Upper lobe of right lung (tissue), 1 donor: Measurements from ENCODE around the gene DPEP1. TPM values are rescaled to one million over a fixed set of nuclear protein-coding genes. Genes with fewer than 3 reads are reported as not detected.
"Not testable (repeated sequence)": the region's sequence is repeated elsewhere in the genome, so short reads cannot be mapped to it uniquely, and the experiment has no call there.

ENCODE experiments used
- ATAC-seq: fragments of 200-7000 bp; cut with Tn5 transposase; one replicate; pipeline ENCODE4 v1.9.1; 2020; ENCODE audit warnings: mild to moderate bottlenecking, moderate library complexity
- DNase-seq: peaks from one replicate; pipeline ENCODE4 v3.0.0-alpha.2; 2020
- H3K27ac ChIP-seq: fragments of 200-600 bp; one replicate; pipeline ENCODE4 v1.8.0; 2022
- H3K27me3 ChIP-seq: fragments of 200-600 bp; one replicate; pipeline ENCODE4 v1.8.0; 2022; ENCODE audit warnings: mild to moderate bottlenecking
- H3K36me3 ChIP-seq: fragments of 200-600 bp; one replicate; pipeline ENCODE4 v1.8.0; 2022
- H3K4me1 ChIP-seq: fragments of 200-600 bp; one replicate; pipeline ENCODE4 v1.8.0; 2022
- H3K4me3 ChIP-seq: fragments of 200-600 bp; one replicate; pipeline ENCODE4 v1.8.0; 2022; ENCODE audit warnings: mild to moderate bottlenecking
- H3K9me3 ChIP-seq: fragments of 200-600 bp; one replicate; pipeline ENCODE4 v1.8.0; 2022
- intact Hi-C: fragments of 100-400 bp; cut with DNase I; formaldehyde crosslinking; loops from one replicate; pipeline ENCODE4 v1.11.0; 2022
- total RNA-seq: library from RNA; stranded (reverse); fragmentation: NEBNext Ultra II Directional; extraction: Animal tissue kit (Norgen Biotek cat#: 25700); gene quantifications from one replicate; pipeline ENCODE4 v1.2.1, GENCODE V29; 2021
- TF ChIP-seq, protein P1 (sequence below): fragments of 200-600 bp; IDR thresholded peaks from one replicate; pipeline ENCODE4 v1.8.0; 2022; ENCODE audit warnings: antibody characterized with exemption
- donor health status: DM: no; HTN: yes; CAD: no; lungs with severe emphysema.

DPEP1 gene
- total RNA-seq, 1 donor from 2014 or later = 3.0 TPM

DNA sequence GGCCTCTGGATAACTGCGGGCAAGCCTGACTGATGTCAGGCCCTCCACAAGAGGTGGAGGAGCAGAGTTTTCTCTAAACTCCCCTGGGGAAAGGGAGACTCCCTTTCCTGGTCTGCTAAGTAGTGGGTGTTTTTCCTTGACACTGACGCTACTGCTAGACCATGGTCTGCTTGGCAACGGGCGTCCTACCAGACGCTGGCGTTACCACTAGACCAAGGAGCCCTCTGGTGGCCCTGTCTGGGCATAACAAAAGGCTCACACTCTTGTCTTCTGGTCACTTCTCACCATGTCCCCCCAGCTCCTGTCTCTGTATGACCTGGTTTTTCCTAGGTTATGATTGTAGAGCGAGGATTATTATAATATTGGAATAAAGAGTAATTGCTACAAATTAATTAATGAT lies 53.6 kb downstream of the DPEP1 start:
- H3K4me3 ChIP-seq, H3K27me3 ChIP-seq, ATAC-seq, DNase-seq, H3K9me3 ChIP-seq, H3K36me3 ChIP-seq, H3K4me1 ChIP-seq, intact Hi-C loops, H3K27ac ChIP-seq: not testable (repeated sequence)
- TF ChIP-seq, protein P1, sequence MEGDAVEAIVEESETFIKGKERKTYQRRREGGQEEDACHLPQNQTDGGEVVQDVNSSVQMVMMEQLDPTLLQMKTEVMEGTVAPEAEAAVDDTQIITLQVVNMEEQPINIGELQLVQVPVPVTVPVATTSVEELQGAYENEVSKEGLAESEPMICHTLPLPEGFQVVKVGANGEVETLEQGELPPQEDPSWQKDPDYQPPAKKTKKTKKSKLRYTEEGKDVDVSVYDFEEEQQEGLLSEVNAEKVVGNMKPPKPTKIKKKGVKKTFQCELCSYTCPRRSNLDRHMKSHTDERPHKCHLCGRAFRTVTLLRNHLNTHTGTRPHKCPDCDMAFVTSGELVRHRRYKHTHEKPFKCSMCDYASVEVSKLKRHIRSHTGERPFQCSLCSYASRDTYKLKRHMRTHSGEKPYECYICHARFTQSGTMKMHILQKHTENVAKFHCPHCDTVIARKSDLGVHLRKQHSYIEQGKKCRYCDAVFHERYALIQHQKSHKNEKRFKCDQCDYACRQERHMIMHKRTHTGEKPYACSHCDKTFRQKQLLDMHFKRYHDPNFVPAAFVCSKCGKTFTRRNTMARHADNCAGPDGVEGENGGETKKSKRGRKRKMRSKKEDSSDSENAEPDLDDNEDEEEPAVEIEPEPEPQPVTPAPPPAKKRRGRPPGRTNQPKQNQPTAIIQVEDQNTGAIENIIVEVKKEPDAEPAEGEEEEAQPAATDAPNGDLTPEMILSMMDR = peak; percentile 29

DNA sequence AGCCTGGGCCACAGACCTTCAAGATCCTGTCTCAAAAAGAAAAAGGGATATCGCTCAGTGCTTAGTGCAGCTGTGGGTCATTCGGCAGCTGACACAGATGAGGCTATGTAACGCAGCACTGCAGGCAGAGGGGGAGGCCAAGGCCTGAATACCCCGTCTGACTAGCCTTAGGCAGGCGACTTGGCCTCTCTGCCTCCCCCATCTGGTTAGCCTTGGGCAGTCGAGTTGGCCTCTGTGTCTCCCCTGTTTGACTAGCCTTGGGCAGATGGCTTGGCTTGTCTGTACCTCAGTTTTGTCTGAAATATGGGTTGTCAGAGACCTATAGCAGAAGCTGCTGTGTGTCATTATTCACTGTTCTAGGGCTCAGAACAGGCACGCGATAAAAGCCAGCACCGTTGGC lies 54.2 kb downstream of the DPEP1 start:
- Histone ChIP-seq H3K27me3 (no peaks in the 10 kb centered on the region), H3K36me3 (peaks cover 8% of the 10 kb centered on the region), H3K27ac (no peak overlapping the region), H3K4me1 (peaks cover 4% of the 10 kb centered on the region), H3K4me3 (no peak overlapping the region), H3K9me3 (no peaks in the 10 kb centered on the region)
- TF ChIP-seq, protein P1 = no peak
- intact Hi-C loops = no loop called here
- ATAC-seq (no peak), DNase-seq (no peak)

DNA sequence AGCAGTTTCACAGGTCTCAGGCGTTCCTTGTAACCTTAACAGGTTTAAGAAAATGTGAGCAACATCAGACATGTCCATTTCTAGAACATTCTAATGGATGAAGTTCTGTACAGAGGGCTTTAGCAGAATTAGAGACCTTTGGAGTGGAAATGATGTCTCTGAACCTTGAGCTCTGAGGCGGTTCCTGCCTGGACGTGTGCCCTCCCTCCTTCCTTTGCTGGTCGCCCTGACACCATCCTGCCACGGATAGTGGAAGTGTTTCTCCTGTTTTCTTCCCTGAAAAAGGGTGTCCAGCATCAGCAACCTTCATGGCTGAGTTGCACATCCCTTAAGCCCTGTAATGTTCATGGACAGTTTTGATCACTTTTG lies 55.3 kb downstream of the DPEP1 start:
- H3K9me3 ChIP-seq = no peaks in the 10 kb centered on the region
- H3K27ac ChIP-seq = peak overlapping the region; percentile 61
- intact Hi-C loops = no loop called here
- no peaks in the 10 kb centered on the region for H3K36me3 ChIP-seq
- H3K4me1 ChIP-seq = peaks cover 4% of the 10 kb centered on the region
- H3K27me3 ChIP-seq = no peaks in the 10 kb centered on the region
- TF ChIP-seq, protein P1 = no peak
- DNase-seq (no peak), ATAC-seq (peak; percentile 20)
- H3K4me3 ChIP-seq = peak overlapping the region; percentile 9

DNA sequence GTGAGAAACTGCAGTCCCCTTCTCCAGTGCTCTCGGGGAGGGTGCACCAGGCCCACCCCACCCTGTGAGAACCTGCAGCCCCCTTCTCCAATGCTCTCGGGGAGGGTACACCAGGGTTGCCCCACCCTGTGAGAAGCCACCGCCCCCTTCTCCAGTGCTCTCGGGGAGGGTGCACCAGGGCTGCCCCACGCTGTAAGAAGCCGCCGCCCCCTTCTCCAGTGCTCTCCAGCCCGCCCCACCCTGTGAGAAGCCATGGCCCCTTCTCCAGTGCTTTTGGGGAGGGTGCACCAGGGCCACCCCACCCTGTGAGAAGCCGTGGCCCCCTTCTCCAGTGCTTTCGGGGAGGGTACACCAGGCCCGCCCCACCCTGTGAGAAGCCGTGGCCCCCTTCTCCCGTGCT lies 56.3 kb downstream of the DPEP1 start:
- intact Hi-C loops = no loop called here
- DNase-seq = no peak
- H3K9me3 ChIP-seq = no peaks in the 10 kb centered on the region
- no peak overlapping the region for H3K4me3 ChIP-seq
- no peaks in the 10 kb centered on the region for H3K27me3 ChIP-seq
- no peak for ATAC-seq
- H3K27ac ChIP-seq = no peak overlapping the region
- H3K36me3 ChIP-seq = no peaks in the 10 kb centered on the region
- peaks cover 4% of the 10 kb centered on the region for H3K4me1 ChIP-seq
- TF ChIP-seq, protein P1 = no peak

DNA sequence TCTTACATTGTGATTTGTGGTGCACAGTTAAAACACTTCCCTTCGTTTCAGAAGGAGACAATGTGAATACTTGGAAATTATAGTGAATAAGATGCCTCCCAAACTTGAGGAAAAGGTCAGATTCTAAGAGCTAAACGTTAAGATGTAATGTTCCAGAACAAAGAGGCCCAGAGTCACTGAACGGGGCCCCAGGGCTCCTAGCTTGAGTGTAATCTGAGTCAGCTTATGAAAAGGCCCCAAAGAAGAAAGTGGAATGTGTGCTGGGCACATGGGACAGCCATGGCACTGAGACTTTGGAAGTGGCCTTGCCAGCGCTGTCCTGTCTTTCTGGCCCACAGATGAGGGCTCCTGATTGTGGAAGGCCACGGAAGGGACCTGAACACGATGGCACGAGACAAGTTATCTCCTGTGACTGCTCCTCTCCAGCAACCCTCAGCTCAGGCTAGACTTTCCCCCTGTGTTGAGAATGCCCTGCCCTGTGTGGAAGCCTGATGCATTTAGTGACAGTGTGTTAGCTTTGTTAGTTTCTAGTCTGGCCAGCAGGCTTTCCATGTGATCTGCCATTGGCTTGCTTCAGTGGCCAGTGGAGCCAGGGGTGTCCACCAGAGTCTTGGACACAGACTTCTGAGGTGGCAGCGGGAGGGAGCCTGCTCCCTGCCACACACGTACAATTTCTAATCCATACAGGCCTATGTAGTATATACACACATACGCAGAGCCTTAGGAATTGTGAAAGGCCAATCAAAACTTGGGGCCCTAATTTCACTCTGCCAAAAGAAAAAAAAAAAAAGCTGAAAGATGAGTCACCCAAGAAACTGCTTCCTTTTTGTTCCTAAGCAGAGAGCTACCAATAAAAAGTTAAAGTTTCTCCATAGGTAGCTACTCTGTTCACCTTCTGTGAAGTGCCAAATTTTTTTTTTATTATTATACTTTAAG lies 57.3 kb downstream of the DPEP1 start:
- H3K36me3 ChIP-seq = no peaks in the 10 kb centered on the region
- intact Hi-C loops = no loop called here
- H3K4me3 ChIP-seq = no peak overlapping the region
- H3K27ac ChIP-seq = no peak overlapping the region
- TF ChIP-seq, protein P1 = no peak
- H3K4me1 ChIP-seq = peaks cover 4% of the 10 kb centered on the region
- no peak for ATAC-seq
- no peaks in the 10 kb centered on the region for H3K9me3 ChIP-seq
- H3K27me3 ChIP-seq = no peaks in the 10 kb centered on the region
- DNase-seq = no peak

DNA sequence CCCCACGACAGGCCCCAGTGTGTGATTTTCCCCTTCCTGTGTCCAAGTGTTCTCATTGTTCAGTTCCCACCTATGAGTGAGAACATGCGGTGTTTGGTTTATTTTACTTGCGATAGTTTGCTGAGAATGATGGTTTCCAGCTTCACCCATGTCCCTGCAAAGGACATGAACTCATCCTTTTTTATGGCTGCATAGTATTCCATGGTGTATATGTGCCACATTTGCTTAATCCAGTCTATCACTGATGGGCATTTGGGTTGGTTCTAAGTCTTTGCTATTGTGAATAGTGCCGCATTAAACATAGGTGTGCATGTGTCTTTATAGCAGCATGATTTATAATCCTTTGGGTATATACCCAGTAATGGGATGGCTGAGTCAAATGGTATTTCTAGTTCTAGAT lies 58.1 kb downstream of the DPEP1 start:
- ATAC-seq, H3K36me3 ChIP-seq, H3K27ac ChIP-seq, H3K4me3 ChIP-seq, H3K9me3 ChIP-seq, H3K4me1 ChIP-seq, intact Hi-C loops, DNase-seq, H3K27me3 ChIP-seq: not testable (repeated sequence)
